Thymus (tissue), 11 donors: ENCODE measurements around the gene PRLH. TPM values are rescaled to one million over a fixed set of nuclear protein-coding genes. Genes with fewer than 3 reads are reported as not detected.

Experiments
- DNase-seq, 9 donors: peaks; one replicate each; pipeline ENCODE4 v3.0.0-alpha.2; 2013; ENCODE audit warnings: low spot score in 9 of 9, low read depth in 6 of 9, missing footprints in 1 of 9
- H3K27ac ChIP-seq, 2 donors: one replicate each; pipeline ENCODE4 v1.5.1; 2013; ENCODE audit warnings: control low read depth in 1 of 2, low read depth in 1 of 2, low read length in 1 of 2, mild to moderate bottlenecking in 1 of 2, moderate library complexity in 1 of 2
- H3K27me3 ChIP-seq, 2 donors: one replicate each; pipeline ENCODE4 v1.5.1; 2013; ENCODE audit warnings: low read length in 1 of 2; ENCODE audit not compliant: control insufficient read depth in 2 of 2, insufficient read depth in 1 of 2
- H3K36me3 ChIP-seq, 2 donors: one replicate each; pipeline ENCODE4 v1.5.1; 2013; ENCODE audit warnings: low read length in 1 of 2, mild to moderate bottlenecking in 1 of 2, moderate library complexity in 1 of 2; ENCODE audit not compliant: control insufficient read depth in 2 of 2, insufficient read depth in 2 of 2
- H3K4me1 ChIP-seq, 2 donors: one replicate each; pipeline ENCODE4 v1.5.1; 2013; ENCODE audit warnings: low read length in 2 of 2; ENCODE audit not compliant: control insufficient read depth in 2 of 2, insufficient read depth in 2 of 2
- H3K4me3 ChIP-seq, 2 donors: one replicate each; pipeline ENCODE4 v1.5.1; 2013; ENCODE audit warnings: low read length in 2 of 2, control low read depth in 1 of 2, mild to moderate bottlenecking in 1 of 2
- H3K9me3 ChIP-seq, 2 donors: one replicate each; pipeline ENCODE4 v1.5.1; 2013; ENCODE audit warnings: low read length in 1 of 2, mild to moderate bottlenecking in 1 of 2; ENCODE audit not compliant: control insufficient read depth in 2 of 2, insufficient read depth in 1 of 2
- WGBS: extraction: QIAGEN DNeasy Blood & Tissue Kit; methylation state at CpG from one replicate; pipeline ENCODE4 v1.1.7; 2013; 5-methylcytosine and 5-hydroxymethylcytosine counted together
- polyA plus RNA-seq: library from polyadenylated mRNA; stranded (reverse); fragments of 200-250 nt; gene quantifications from one replicate; pipeline ENCODE4 v1.2.3, GENCODE V29; 2013
- total RNA-seq: library from RNA; stranded (reverse); fragments of 120-200 nt; gene quantifications from one replicate; pipeline ENCODE4 v1.2.4, GENCODE V29; 2013
- donor health status: healthy.

Gene PRLH
- total and polyA plus RNA-seq, 2 donors = not detected

DNA sequence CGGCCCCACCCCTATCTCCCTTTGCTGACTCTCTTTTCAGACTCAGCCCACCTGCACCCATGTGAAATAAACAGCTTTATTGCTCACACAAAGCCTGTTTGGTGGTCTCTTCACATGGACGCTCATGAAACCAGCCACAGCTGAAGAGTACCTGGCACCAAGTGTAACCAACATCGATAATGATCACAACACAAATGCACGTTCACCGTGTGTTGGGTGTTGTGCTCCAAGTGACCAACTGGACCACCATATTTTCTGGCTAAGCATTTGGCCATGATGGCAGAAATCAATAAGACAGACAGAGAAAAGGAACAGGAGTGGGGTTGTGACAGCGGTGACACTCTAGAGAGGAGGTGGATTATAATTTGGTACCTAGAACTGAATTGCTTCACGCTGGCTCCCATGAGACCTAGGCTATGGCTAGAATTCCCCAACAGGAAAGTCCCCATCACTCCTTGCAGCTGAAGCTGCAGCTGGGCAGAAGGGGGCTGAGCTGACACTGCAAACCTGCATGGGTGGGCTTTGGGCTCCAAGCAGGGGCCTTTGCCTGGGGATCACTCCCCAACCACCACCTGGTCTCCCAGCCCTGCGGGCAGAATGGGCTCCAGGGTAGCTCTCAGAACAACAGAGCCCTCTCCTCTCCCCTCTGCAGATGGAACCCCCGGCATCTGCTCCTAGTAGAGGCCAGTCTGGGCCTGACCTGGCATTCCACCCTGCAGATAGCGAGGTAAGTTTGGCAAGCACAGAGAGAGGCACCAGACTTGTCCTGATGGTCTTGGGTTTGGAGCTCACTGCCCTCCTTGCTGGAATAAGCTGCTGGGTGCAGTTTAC lies 46.4 kb downstream of the PRLH start:
- no peak for DNase-seq
- WGBS = 94% methylated on average over 10 of the region's 10 CpGs
- no peak overlapping the region for H3K27ac ChIP-seq
- no peaks in the 10 kb centered on the region for H3K36me3 ChIP-seq
- H3K4me3 ChIP-seq = no peak overlapping the region
- no peaks in the 10 kb centered on the region for H3K27me3 ChIP-seq
- peaks cover 9 to 29% of the 10 kb centered on the region in 2 donors for H3K4me1 ChIP-seq
- peaks cover 0 to 1% of the 10 kb centered on the region in 2 donors for H3K9me3 ChIP-seq

DNA sequence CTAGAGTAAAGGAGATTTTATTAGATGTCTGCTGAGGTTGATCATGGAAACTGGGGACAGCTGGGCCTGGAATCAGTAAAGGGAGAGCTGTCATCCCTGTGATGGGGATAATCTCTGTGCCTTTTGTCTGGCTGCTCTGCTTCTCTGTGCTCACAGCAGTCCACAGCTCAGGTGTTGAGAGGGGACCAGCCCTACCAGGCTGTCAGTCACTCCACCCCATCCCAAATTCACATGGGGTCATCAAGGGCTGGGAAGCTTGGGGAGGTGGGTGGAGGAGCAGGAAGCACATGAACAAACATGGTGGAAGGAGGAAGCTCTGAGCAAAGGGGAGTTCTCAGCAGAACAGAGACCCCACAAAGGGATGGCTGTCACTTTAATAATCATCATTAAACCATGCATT lies 47.3 kb downstream of the PRLH start:
- H3K9me3 ChIP-seq = peaks cover 0 to 1% of the 10 kb centered on the region in 2 donors
- no peak for DNase-seq
- no peaks in the 10 kb centered on the region for H3K27me3 ChIP-seq
- no peak overlapping the region for H3K4me3 ChIP-seq
- H3K4me1 ChIP-seq = peaks cover 9 to 29% of the 10 kb centered on the region in 2 donors
- no peak overlapping the region for H3K27ac ChIP-seq
- no peaks in the 10 kb centered on the region for H3K36me3 ChIP-seq

DNA sequence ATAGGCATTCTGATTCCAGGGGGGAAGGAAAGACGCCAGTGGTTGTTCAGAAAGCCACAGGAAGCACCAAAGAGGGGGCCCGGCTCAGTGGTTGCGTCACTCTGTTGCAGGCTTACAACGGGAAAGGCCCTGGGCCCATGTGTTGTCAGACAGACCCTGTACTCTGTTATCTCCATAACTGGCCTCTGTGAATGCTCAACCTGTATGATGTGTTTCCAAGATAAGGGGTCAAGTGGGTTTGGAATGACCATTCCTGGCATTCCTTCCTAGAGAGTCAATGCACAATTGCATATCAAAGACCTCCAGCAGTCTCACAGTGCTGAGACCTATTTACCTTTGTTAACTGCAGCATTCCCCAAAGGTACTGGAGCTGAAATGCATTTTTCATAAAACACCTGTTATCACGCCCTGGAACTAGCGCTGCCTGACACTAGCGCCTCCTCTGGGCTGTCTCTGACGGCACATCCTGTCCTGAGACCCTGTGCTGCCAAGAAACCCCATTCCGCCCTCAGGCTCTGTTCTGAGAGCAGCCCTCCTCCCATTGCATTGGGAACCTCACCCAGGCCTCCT lies 47.9 kb downstream of the PRLH start:
- no peak overlapping the region for H3K27ac ChIP-seq

GRCh38 chr2:237615631-237616249 lies 49.4 kb downstream of the PRLH start:
- DNase-seq = no peak
- Histone ChIP-seq H3K9me3 (peaks cover 0 to 1% of the 10 kb centered on the region in 2 donors), H3K36me3 (no peaks in the 10 kb centered on the region), H3K4me3 (no peak overlapping the region), H3K27me3 (no peaks in the 10 kb centered on the region), H3K27ac (no peak overlapping the region), H3K4me1 (peaks cover 9 to 29% of the 10 kb centered on the region in 2 donors)
- WGBS = 87% methylated on average over 4 of the region's 4 CpGs

More for the DNA sequence above, 47.9 kb downstream of the PRLH start:
- H3K36me3 ChIP-seq = no peaks in the 10 kb centered on the region
- H3K9me3 ChIP-seq = peaks cover 0 to 1% of the 10 kb centered on the region in 2 donors
- H3K27me3 ChIP-seq = no peaks in the 10 kb centered on the region
- peaks cover 9 to 29% of the 10 kb centered on the region in 2 donors for H3K4me1 ChIP-seq
- DNase-seq = peak in 1 of 9 donors; percentile 20
- no peak overlapping the region for H3K4me3 ChIP-seq
- 53% methylated on average over 9 of the region's 9 CpGs for WGBS

GRCh38 chr2:237616373-237616733 lies 50.0 kb downstream of the PRLH start:
- no peaks in the 10 kb centered on the region for H3K27me3 ChIP-seq
- H3K27ac ChIP-seq = peak overlapping the region in 1 of 2 donors; percentile 33
- DNase-seq = no peak
- 58% methylated on average over 3 of the region's 3 CpGs for WGBS
- peaks cover 0 to 1% of the 10 kb centered on the region in 2 donors for H3K9me3 ChIP-seq
- peaks cover 9 to 29% of the 10 kb centered on the region in 2 donors for H3K4me1 ChIP-seq
- H3K36me3 ChIP-seq = no peaks in the 10 kb centered on the region
- H3K4me3 ChIP-seq = no peak overlapping the region

Other genes starting within 250 kb of the PRLH start
- 28.8 TPM for gene COL6A3, start 152.4 kb upstream of the PRLH start, total RNA-seq
- 36.2 TPM for gene COL6A3, start 152.4 kb upstream of the PRLH start, polyA plus RNA-seq
- gene MLPH, start 79.3 kb upstream of the PRLH start, total RNA-seq = 0.24 TPM
- gene MLPH, start 79.3 kb upstream of the PRLH start, polyA plus RNA-seq = 2.4 TPM
- gene RAB17, start 24.2 kb downstream of the PRLH start, total RNA-seq = 0.33 TPM
- 6.8 TPM for gene RAB17, start 24.2 kb downstream of the PRLH start, polyA plus RNA-seq
- gene LRRFIP1, start 61.0 kb downstream of the PRLH start, total RNA-seq = 31.0 TPM
- gene LRRFIP1, start 61.0 kb downstream of the PRLH start, polyA plus RNA-seq = 62.6 TPM
- gene RBM44, start 232.2 kb downstream of the PRLH start, total RNA-seq = 0.85 TPM
- gene RBM44, start 232.2 kb downstream of the PRLH start, polyA plus RNA-seq = 0.82 TPM